HG02610 (cell line): ENCODE results near the gene LCK.
"Not testable (repeated sequence)": the region's sequence is repeated elsewhere in the genome, so short reads cannot be mapped to it uniquely, and the experiment has no call there.

ENCODE experiments used
- ATAC-seq: cut with Tn5 transposase; IDR thresholded peaks from one replicate; pipeline ENCODE4 v1.9.1; 2021; ENCODE audit warnings: mild to moderate bottlenecking, moderate library complexity; ENCODE audit not compliant: unreplicated experiment

LCK gene

DNA sequence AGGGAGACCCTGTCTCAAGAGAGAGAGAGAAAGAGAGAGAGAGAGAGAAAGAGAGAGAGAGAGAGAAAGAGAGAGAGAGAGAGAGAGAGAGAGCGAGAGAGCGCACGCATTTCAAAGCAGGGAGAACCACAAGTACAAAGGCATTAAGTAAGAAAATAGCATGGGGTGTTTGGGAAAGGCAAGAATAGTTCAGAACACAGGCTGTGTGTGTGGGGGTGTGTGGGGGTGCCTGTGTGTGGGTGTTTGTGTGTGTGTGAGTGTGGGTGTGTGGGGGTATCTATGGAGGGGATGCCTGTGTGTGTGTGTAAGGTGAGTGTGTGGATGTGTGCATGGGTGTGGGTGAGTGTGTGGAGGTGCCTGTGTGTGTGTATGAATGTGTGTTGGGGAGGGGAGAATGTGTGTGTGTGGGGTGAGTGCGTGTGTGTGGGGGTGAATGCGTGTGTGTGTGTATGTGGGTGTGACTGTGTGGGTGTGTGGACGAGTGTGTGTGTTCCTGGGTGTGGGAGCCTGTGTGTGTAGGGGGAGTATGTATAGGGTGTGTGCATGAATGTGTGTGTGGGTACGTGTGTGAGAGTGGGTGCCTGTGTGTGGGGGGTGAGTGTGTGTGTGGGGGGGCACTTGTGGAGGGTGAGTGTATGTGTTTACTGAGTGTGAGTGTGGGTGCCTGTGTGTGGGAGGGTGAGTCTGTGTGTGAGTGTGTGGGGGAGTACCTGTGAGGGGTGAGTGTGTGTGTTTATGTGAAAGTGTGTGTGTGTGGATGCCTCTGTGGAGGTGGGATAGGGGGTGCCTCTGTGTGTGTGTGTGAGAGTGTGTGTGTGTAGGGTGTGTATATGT, 21.7 kb downstream of the LCK start:
- no peak for ATAC-seq

GRCh38 chr1:32273391-32274208, 22.5 kb downstream of the LCK start:
- ATAC-seq, result no peak

DNA sequence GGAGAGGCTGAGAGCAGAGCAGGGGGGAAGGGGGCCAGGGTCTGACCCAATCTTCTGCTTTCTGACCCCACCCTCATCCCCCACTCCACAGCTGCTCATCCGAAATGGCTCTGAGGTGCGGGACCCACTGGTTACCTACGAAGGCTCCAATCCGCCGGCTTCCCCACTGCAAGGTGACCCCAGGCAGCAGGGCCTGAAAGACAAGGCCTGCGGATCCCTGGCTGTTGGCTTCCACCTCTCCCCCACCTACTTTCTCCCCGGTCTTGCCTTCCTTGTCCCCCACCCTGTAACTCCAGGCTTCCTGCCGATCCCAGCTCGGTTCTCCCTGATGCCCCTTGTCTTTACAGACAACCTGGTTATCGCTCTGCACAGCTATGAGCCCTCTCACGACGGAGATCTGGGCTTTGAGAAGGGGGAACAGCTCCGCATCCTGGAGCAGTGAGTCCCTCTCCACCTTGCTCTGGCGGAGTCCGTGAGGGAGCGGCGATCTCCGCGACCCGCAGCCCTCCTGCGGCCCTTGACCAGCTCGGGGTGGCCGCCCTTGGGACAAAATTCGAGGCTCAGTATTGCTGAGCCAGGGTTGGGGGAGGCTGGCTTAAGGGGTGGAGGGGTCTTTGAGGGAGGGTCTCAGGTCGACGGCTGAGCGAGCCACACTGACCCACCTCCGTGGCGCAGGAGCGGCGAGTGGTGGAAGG, 23.7 kb downstream of the LCK start:
- ATAC-seq, result no peak

DNA sequence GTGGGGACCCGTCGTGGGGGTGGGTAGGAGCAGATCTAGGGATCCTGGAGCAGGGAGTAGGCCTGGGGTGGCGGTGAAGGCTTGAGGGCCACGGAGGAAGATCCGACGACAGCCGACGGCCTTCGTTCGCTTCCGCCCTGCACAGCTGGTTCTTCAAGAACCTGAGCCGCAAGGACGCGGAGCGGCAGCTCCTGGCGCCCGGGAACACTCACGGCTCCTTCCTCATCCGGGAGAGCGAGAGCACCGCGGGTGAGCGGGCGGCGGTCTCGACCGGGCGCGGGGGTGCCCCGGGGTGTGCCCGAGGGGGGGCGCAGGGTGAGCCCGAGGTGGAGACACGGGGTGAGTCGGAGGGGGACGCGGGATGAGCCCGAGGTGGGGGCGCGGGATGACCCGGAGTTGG, 24.4 kb downstream of the LCK start:
- ATAC-seq, result no peak

DNA sequence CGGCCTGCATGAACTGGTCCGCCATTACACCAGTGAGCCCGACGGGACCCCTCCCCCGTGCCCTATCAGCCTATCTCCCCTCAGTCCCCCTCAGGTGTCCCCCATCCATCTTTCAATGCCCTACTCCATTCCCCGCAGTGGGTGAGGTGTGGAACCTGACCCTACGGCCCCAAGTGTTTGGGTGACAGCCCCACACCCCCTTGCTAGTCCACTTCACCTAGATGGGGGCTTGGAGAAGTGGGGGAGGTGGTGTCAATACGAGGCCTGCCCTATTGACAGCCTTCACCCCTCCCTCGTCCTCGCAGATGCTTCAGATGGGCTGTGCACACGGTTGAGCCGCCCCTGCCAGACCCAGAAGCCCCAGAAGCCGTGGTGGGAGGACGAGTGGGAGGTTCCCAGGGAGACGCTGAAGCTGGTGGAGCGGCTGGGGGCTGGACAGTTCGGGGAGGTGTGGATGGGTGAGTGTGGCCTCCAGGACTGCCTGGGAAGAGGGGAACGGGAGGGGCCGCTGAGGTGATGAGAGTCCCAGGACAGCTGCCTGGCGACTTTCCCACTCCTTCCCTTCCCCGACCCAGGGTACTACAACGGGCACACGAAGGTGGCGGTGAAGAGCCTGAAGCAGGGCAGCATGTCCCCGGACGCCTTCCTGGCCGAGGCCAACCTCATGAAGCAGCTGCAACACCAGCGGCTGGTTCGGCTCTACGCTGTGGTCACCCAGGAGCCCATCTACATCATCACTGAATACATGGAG, 25.1 kb downstream of the LCK start:
- no peak for ATAC-seq

- not testable (repeated sequence) for ATAC-seq
These were observed 33.7 kb downstream of the LCK start for GRCh38 chr1:32284777-32285176.

- ATAC-seq, result no peak
These were observed 34.6 kb downstream of the LCK start for GRCh38 chr1:32285658-32286057.

DNA sequence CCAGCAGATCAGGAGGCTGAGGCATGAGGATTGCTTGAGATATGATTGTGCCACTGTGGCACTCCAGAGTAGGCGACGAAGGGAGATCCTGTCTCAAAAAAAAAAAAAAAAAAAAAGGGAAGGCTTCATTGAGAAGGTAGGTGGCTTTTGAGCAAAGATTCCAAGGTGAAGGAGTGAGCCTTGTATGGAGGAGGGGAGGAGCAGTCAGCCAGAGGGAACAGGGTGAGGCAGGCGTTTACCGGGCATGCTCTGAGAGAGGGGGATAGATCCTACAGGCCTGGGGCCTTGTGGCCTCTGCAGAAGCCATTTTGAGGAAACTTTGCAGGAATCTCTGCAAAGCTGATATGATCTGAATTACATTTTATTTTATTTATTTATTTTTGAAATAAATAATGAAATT, 35.7 kb downstream of the LCK start:
- ATAC-seq, result no peak

- no peak for ATAC-seq
These were observed 38.2 kb downstream of the LCK start for GRCh38 chr1:32289256-32289655.

- no peak for ATAC-seq
These were observed 40.2 kb downstream of the LCK start for GRCh38 chr1:32291145-32291707.

- peak; percentile 97 for ATAC-seq
These were observed 40.9 kb downstream of the LCK start, which contains the start of gene HDAC1 for GRCh38 chr1:32291708-32292538. HDAC1 (plus strand) TSS chr1:32292083; CDS start chr1:32292170, 87 bp downstream.

GRCh38 chr1:32298211-32298610, 47.1 kb downstream of the LCK start:
- not testable (repeated sequence) for ATAC-seq

- no peak for ATAC-seq
These were observed 48.3 kb downstream of the LCK start for GRCh38 chr1:32299327-32299726.

- ATAC-seq, result no peak
These were observed 52.3 kb downstream of the LCK start for GRCh38 chr1:32303358-32303757.

DNA sequence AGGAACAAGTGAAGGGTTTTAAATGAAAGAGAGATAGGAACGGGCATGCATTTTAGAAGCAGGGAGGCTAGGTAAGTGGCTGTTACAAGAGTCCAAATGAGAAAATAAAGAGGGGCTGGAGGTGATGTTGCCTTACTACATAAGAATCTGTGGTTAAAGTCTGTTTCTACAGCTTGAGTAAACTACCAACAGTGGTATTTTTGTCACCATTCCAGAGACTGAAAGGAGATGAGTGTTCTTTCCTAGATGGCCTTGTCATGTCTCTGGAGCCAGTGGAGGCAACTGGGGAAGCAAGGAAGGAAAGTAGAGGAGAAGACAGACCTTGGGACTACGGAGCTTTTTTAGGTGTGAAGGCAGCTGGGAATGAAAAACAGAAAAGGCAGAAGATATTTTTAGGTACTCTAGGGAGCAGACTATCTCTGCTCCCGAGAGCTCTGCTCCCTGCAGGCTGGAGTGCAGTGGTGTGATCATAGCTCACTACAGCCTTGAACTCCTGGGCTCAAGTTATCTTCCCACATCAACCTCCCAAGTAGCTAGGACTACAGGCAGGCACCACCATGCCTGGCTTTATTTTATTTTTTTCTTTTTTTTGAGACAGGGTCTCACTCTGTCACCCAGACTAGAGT, 53.0 kb downstream of the LCK start:
- ATAC-seq, result no peak

DNA sequence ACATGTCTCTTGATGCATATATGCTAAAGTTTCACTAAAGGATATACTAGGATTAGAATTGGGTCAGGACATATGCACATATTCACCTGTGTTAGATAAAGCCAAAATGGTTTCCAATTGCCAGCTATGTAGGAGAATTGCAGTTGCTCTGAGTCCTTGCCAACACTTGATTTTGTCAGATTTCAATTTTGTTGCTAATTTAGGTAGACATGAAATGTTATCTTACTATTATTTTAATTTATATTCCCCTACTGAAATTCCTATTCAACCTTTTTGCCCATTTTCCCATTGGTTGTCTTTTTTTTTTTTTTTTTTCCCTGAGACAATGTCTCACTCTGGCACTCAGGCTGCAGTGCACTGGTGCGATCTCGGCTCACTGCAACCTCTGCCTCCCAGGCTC, 54.2 kb downstream of the LCK start:
- ATAC-seq, result no peak

GRCh38 chr1:32307324-32307723, 56.3 kb downstream of the LCK start:
- ATAC-seq, result no peak

DNA sequence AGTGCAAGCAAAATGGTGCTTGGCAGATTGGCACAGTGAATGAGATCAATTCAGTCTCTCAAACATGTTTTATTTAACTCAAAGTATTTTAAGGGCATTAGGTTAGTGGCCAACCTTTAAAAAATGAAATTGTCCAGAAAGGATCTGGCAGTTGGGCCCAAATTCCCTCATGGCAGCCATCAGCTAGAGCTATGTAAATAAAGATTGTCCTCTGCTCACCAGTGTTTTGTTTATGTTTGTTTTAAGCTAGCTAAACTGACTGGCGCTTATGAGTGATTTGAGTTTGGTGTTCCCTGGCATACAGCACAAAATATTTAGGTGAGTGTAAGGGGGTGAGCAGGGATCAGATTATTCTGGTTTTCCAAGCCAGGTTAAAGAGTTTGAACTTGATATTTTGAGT, 58.9 kb downstream of the LCK start:
- no peak for ATAC-seq
